Transverse colon (tissue), 4 donors: Measurements from ENCODE around the gene ATXN1L.
"Not testable (repeated sequence)": the region's sequence is repeated elsewhere in the genome, so short reads cannot be mapped to it uniquely, and the experiment has no call there.

Source experiments
- CTCF ChIP-seq, 5 experiments: fragments of 200-600 bp in 3 of 5; fragments of 450-650 bp in 2 of 5; sonication (generic) in 3 of 5; IDR thresholded peaks; 1 replicate in 2 of 5; 2 replicates in 3 of 5; pipeline ENCODE4 v1.5.1; 2016 to 2017; ENCODE audit warnings: antibody characterized with exemption in 5 of 5, inconsistent platforms in 3 of 5, mild to moderate bottlenecking in 2 of 5, moderate library complexity in 1 of 5
- EP300 ChIP-seq: sonication (generic); formaldehyde crosslinking; IDR thresholded peaks from one replicate; pipeline ENCODE4 v1.6.1; 2017; ENCODE audit warnings: antibody characterized with exemption, low read depth
- POLR2A ChIP-seq: fragments of 450-650 bp; IDR thresholded peaks from one replicate; pipeline ENCODE4 v1.6.1; 2016; ENCODE audit warnings: antibody characterized with exemption, mild to moderate bottlenecking, moderate library complexity
- POLR2AphosphoS5 ChIP-seq, 3 donors: sonication (generic); formaldehyde crosslinking; IDR thresholded peaks; one replicate each; pipeline ENCODE4 v1.6.1; 2016; ENCODE audit warnings: antibody characterized with exemption in 3 of 3

- not testable (repeated sequence) for TF ChIP-seq POLR2A; CTCF (IDR thresholded peaks at IDR 0.05); POLR2AphosphoS5 (IDR thresholded peaks at IDR 0.05); EP300
Measured at GRCh38 chr16:71905765-71906164, 60.0 kb downstream of the ATXN1L start.
